ENCODE data around the gene ATF5. TPM values are rescaled to one million over a fixed set of nuclear protein-coding genes. Genes with fewer than 3 reads are reported as not detected.

ATF5 gene
- total and polyA plus RNA-seq, 9 donors, result 4.3 to 23.5 (median 16.3) TPM

GRCh38 chr19:49946415-49946814 is 17.4 kb downstream of the ATF5 start:
- H3K27me3 ChIP-seq, result no peaks in the 10 kb centered on the region
- no peak overlapping the region for H3K27ac ChIP-seq
- no peaks in the 10 kb centered on the region for H3K9me3 ChIP-seq
- H3K4me1 ChIP-seq (ENCODE audit: insufficient read depth), result peaks cover 17% of the 10 kb centered on the region
- intact Hi-C loops (cut with DNase I), result no loop called here
- TF ChIP-seq POLR2A (IDR thresholded peaks at IDR 0.05) (no peak), CTCF (IDR thresholded peaks at IDR 0.05) (no peak), EP300 (IDR thresholded peaks at IDR 0.05) (no peak)
- no peak overlapping the region for H3K4me3 ChIP-seq
- DNase-seq, result peak in 1 of 5 donors; percentile 27
- no peaks in the 10 kb centered on the region for H3K36me3 ChIP-seq
- 86 to 88% (median 87%) methylated on average over 8 of the region's 8 CpGs for WGBS, 3 donors

- TF ChIP-seq POLR2A (IDR thresholded peaks at IDR 0.05), result no peak
- no peak for TF ChIP-seq CTCF (IDR thresholded peaks at IDR 0.05)
- no peak for TF ChIP-seq EP300 (IDR thresholded peaks at IDR 0.05)
- Histone ChIP-seq H3K27me3 (no peaks in the 10 kb centered on the region), H3K4me3 (no peak overlapping the region), H3K36me3 (no peaks in the 10 kb centered on the region), H3K9me3 (no peaks in the 10 kb centered on the region), H3K4me1 (ENCODE audit: insufficient read depth) (peaks cover 33% of the 10 kb centered on the region), H3K27ac (peak overlapping the region in 1 of 2 donors; percentile 86)
- peak in 1 of 5 donors; percentile 38 for DNase-seq
- WGBS, 3 donors, result 49 to 60% (median 52%) methylated on average over 11 of the region's 11 CpGs
- intact Hi-C loops (cut with DNase I), result no loop called here
These were observed 21.0 kb downstream of the ATF5 start for GRCh38 chr19:49949742-49950589.

GRCh38 chr19:49950590-49950948 is 21.6 kb downstream of the ATF5 start:
- peak in 1 of 5 donors; percentile 17 for DNase-seq
- no peaks in the 10 kb centered on the region for H3K36me3 ChIP-seq
- H3K9me3 ChIP-seq, result no peaks in the 10 kb centered on the region
- TF ChIP-seq EP300 (IDR thresholded peaks at IDR 0.05) (no peak), POLR2A (IDR thresholded peaks at IDR 0.05) (no peak), CTCF (IDR thresholded peaks at IDR 0.05) (no peak)
- 49 to 69% (median 50%) methylated on average over 5 of the region's 5 CpGs for WGBS, 3 donors
- H3K27ac ChIP-seq, result peak overlapping the region; percentile 10 to 86
- intact Hi-C loops (cut with DNase I), result no loop called here
- peaks cover 34% of the 10 kb centered on the region for H3K4me1 ChIP-seq (ENCODE audit: insufficient read depth)
- no peak overlapping the region for H3K4me3 ChIP-seq
- H3K27me3 ChIP-seq, result no peaks in the 10 kb centered on the region

GRCh38 chr19:49950956-49951526 is 22.0 kb downstream of the ATF5 start:
- no peaks in the 10 kb centered on the region for H3K36me3 ChIP-seq
- H3K27ac ChIP-seq, result peak overlapping the region; percentile 10 to 86
- peak in 1 of 5 donors; percentile 33 for DNase-seq
- intact Hi-C loops (cut with DNase I), result no loop called here
- peaks cover 36% of the 10 kb centered on the region for H3K4me1 ChIP-seq (ENCODE audit: insufficient read depth)
- no peak for TF ChIP-seq CTCF (IDR thresholded peaks at IDR 0.05)
- TF ChIP-seq POLR2A (IDR thresholded peaks at IDR 0.05), result no peak
- no peak for TF ChIP-seq EP300 (IDR thresholded peaks at IDR 0.05)
- no peak overlapping the region for H3K4me3 ChIP-seq
- WGBS, 3 donors, result 55 to 65% (median 62%) methylated on average over 13 of the region's 13 CpGs
- H3K27me3 ChIP-seq, result no peaks in the 10 kb centered on the region
- H3K9me3 ChIP-seq, result no peaks in the 10 kb centered on the region

Measured in ovary (tissue), 9 donors.